Mesenchymal stem cell (in vitro differentiated cells and primary cell): ENCODE data around the gene NME3.

Experiments
- DNase-seq: peaks from one replicate; pipeline ENCODE4 v3.0.0-alpha.2; 2013
- H2AFZ ChIP-seq: one replicate; pipeline ENCODE4 v1.6.1; 2013; ENCODE audit warnings: low read depth, mild to moderate bottlenecking, control low read depth, inconsistent platforms, low read length, moderate library complexity
- H2AK5ac ChIP-seq: 2 replicates; pipeline ENCODE4 v1.6.1; 2013; ENCODE audit warnings: low read length, moderate library complexity, mild to moderate bottlenecking, inconsistent platforms; ENCODE audit not compliant: severe bottlenecking
- H2BK120ac ChIP-seq: one replicate; pipeline ENCODE4 v1.6.1; 2013; ENCODE audit warnings: low read depth, mild to moderate bottlenecking, inconsistent platforms, low read length, moderate library complexity
- H2BK12ac ChIP-seq, 2 experiments: one replicate each; pipeline ENCODE4 v1.6.1; 2013; ENCODE audit warnings: inconsistent platforms in 2 of 2, low read length in 2 of 2, mild to moderate bottlenecking in 2 of 2, moderate library complexity in 2 of 2, control low read depth in 1 of 2
- H2BK15ac ChIP-seq: one replicate; pipeline ENCODE4 v1.6.1; 2013; ENCODE audit warnings: mild to moderate bottlenecking, low read depth, inconsistent platforms; ENCODE audit not compliant: poor library complexity, severe bottlenecking
- H2BK5ac ChIP-seq: 2 replicates; pipeline ENCODE4 v1.6.1; 2013; ENCODE audit warnings: low read depth, mild to moderate bottlenecking, low read length, control low read depth, inconsistent platforms; ENCODE audit not compliant: poor library complexity, severe bottlenecking
- H3K14ac ChIP-seq, 2 experiments: one replicate each; pipeline ENCODE4 v1.6.1; 2013; ENCODE audit warnings: inconsistent platforms in 2 of 2, low read length in 2 of 2, control low read depth in 1 of 2, mild to moderate bottlenecking in 1 of 2, moderate library complexity in 1 of 2
- H3K18ac ChIP-seq, 2 experiments: one replicate each; pipeline ENCODE4 v1.6.1; 2013; ENCODE audit warnings: inconsistent platforms in 2 of 2, low read length in 2 of 2, control low read depth in 1 of 2, low read depth in 1 of 2, mild to moderate bottlenecking in 1 of 2
- H3K23ac ChIP-seq, 2 experiments: one replicate each; pipeline ENCODE4 v1.6.1; 2013; ENCODE audit warnings: inconsistent platforms in 2 of 2, low read length in 2 of 2, mild to moderate bottlenecking in 2 of 2, moderate library complexity in 2 of 2, control low read depth in 1 of 2
- H3K27ac ChIP-seq: 2 replicates; pipeline ENCODE4 v1.5.1; 2013; ENCODE audit warnings: mild to moderate bottlenecking, moderate library complexity, low read length, control low read depth, inconsistent platforms; ENCODE audit not compliant: poor library complexity, severe bottlenecking
- H3K27me3 ChIP-seq, 2 experiments: 2 replicates each; pipeline versions ENCODE4 v1.6.1 to v1.7.0; 2013; ENCODE audit warnings: low read length in 2 of 2, mild to moderate bottlenecking in 2 of 2, moderate library complexity in 2 of 2, control low read depth in 1 of 2, inconsistent platforms in 1 of 2; ENCODE audit not compliant: control insufficient read depth in 1 of 2, insufficient read depth in 1 of 2
- H3K36me3 ChIP-seq, 2 experiments: 2 replicates each; pipeline versions ENCODE4 v1.6.1 to v1.7.0; 2013; ENCODE audit warnings: low read length in 2 of 2, control low read depth in 1 of 2, inconsistent platforms in 1 of 2, low read depth in 1 of 2, mild to moderate bottlenecking in 1 of 2; ENCODE audit not compliant: insufficient read depth in 2 of 2, control insufficient read depth in 1 of 2
- H3K4ac ChIP-seq, 2 experiments: one replicate each; pipeline ENCODE4 v1.6.1; 2013; ENCODE audit warnings: inconsistent platforms in 2 of 2, low read length in 2 of 2, mild to moderate bottlenecking in 2 of 2, moderate library complexity in 2 of 2, control low read depth in 1 of 2, low read depth in 1 of 2
- H3K4me1 ChIP-seq: 2 replicates; pipeline ENCODE4 v1.6.1; 2013; ENCODE audit warnings: low read depth, low read length, control low read depth; ENCODE audit not compliant: control insufficient read depth, insufficient read depth
- H3K4me2 ChIP-seq: 2 replicates; pipeline ENCODE4 v1.6.1; 2013; ENCODE audit warnings: low read length, mild to moderate bottlenecking, inconsistent platforms; ENCODE audit not compliant: poor library complexity, severe bottlenecking
- H3K4me3 ChIP-seq, 2 experiments: 2 replicates each; pipeline versions ENCODE4 v1.5.1 to v1.7.0; 2013; ENCODE audit warnings: low read length in 2 of 2, mild to moderate bottlenecking in 2 of 2, control low read depth in 1 of 2, low read depth in 1 of 2; ENCODE audit not compliant: insufficient read depth in 1 of 2
- H3K79me1 ChIP-seq: replicated peaks from 2 replicates; pipeline ENCODE4 v1.6.1; 2013; ENCODE audit warnings: mild to moderate bottlenecking, control low read depth, low read length, inconsistent platforms; ENCODE audit not compliant: poor library complexity, severe bottlenecking
- H3K9ac ChIP-seq: 2 replicates; pipeline ENCODE4 v1.7.0; 2013; ENCODE audit warnings: mild to moderate bottlenecking, low read length, moderate library complexity
- H3K9me3 ChIP-seq: 2 replicates; pipeline ENCODE4 v1.7.0; 2013; ENCODE audit warnings: mild to moderate bottlenecking, low read length; ENCODE audit not compliant: control insufficient read depth
- H4K8ac ChIP-seq: one replicate; pipeline ENCODE4 v1.6.1; 2013; ENCODE audit warnings: inconsistent platforms, mild to moderate bottlenecking, low read length, moderate library complexity
- H4K91ac ChIP-seq: one replicate; pipeline ENCODE4 v1.6.1; 2013; ENCODE audit warnings: mild to moderate bottlenecking, low read length, inconsistent platforms
- WGBS: methylation state at CpG from one replicate; pipeline ENCODE4 v1.1.7; 2013; ENCODE audit warnings: mixed read lengths; 5-methylcytosine and 5-hydroxymethylcytosine counted together

Gene NME3

DNA sequence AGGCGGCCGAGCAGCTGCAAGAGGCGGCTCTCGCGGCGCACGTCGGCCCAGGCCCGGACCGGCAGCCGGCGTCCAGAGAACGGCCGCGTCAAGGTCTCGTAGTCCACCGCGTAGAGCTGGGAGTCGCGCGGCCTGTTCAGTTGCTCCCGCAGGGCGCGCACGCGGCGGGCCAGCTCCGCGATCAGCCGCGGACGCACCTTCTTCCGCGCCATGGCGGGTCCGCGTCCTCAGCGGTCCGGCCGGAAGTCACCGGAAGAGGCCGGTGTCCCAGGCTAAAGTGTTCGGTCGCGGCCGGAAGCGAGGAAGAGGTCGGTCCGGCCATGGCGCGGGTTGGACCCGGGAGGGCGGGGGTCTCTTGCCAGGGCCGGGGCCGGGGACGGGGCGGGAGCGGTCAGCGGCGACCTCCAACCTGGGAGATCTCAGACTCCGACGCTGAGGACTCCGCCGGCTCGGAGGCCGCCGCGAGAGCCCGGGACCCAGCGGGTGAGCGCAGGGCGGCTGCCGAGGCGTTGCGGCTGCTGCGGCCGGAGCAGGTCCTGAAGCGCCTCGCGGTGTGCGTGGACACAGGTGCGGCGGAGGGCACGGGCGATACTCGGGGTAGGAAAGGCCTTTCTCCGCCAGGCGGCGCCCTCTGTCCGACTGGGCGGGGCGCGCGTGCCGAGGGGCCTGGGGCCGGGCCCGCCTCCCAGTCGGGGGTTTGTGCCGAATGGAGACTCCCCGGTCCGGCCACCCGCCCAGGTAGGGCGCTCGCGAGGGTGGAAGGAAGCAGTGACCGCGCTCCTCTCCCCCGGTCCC lies 1.8 kb upstream of the NME3 start, which contains the start of gene MRPS34:
MRPS34 (minus strand) TSS at position 227 of the 795 bp plus-strand sequence; CDS start at position 212, 15 bp downstream.
- peak within 1 kb of the TSS; percentile 87 to 92 for H3K4me3 ChIP-seq
- H3K4ac ChIP-seq = peak within 1 kb of the TSS; percentile 79 to 95
- DNase-seq = peak; percentile 85
- peak within 1 kb of the TSS; percentile 64 for H3K27ac ChIP-seq
- peaks cover 26% of the 10 kb centered on the region for H3K79me1 ChIP-seq
- peak within 1 kb of the TSS; percentile 66 for H2BK5ac ChIP-seq
- peak within 1 kb of the TSS; percentile 87 for H3K9ac ChIP-seq
- peak within 1 kb of the TSS; percentile 97 for H4K8ac ChIP-seq
- H3K23ac ChIP-seq = peak within 1 kb of the TSS in 1 of 2 experiments; percentile 99
- WGBS = 1% methylated on average over 66 of the region's 108 CpGs
- peak within 1 kb of the TSS; percentile 63 for H2BK15ac ChIP-seq
- peak within 1 kb of the TSS; percentile 84 for H2AFZ ChIP-seq
- H2AK5ac ChIP-seq = no peak within 1 kb of the TSS
- H3K4me2 ChIP-seq = peak within 1 kb of the TSS; percentile 96
- peak within 1 kb of the TSS; percentile 71 for H2BK120ac ChIP-seq
- peak within 1 kb of the TSS; percentile 97 for H4K91ac ChIP-seq
- H3K14ac ChIP-seq = peak within 1 kb of the TSS in 1 of 2 experiments; percentile 99
- H3K27me3 ChIP-seq = no peaks in the 10 kb centered on the region
- H3K9me3 ChIP-seq = no peaks in the 10 kb centered on the region
- peak within 1 kb of the TSS; percentile 94 to 98 for H3K18ac ChIP-seq
- H3K4me1 ChIP-seq = peaks cover 55% of the 10 kb centered on the region
- H2BK12ac ChIP-seq = peak within 1 kb of the TSS in 1 of 2 experiments; percentile 39
- H3K36me3 ChIP-seq = peaks cover 40 to 63% of the 10 kb centered on the region in 2 experiments

DNA sequence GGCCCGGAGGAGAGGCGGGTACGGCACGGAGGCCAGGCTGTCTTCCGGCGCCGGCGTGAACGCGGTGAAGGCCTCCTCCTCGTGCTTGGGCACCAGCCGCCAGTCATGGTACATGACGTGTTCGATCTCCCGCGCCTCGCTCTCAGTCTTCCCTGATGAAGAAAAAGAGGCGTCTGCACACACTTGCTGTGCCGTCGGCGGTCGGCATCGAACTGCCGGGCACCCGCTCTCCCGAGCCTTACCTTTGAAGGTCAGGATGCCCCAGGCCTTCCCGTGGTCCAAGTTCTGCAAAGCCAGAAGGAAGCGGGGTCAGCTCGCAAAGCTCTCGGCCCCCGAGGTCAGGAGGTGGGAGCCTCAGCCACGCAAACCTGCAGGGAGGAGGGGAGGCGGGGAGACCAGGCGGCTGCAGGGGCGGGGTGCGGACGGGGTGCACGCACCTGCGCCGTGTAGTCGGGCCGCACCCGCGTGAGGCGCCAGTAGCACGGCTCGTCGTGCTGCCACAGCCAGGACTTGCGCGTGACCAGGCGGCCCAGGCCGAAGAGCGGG lies 1.1 kb upstream of the NME3 start, which contains the start of gene EME2:
EME2 (plus strand) TSS at position 449 of the 546 bp plus-strand sequence. CDS start 418 bp downstream, outside the sequence.
- Histone ChIP-seq H2BK5ac (peak within 1 kb of the TSS; percentile 66), H3K36me3 (peaks cover 40 to 63% of the 10 kb centered on the region in 2 experiments), H3K9ac (peak within 1 kb of the TSS; percentile 87), H3K23ac (peak within 1 kb of the TSS in 1 of 2 experiments; percentile 99), H3K9me3 (no peaks in the 10 kb centered on the region), H3K4ac (peak within 1 kb of the TSS; percentile 79 to 95), H4K8ac (peak within 1 kb of the TSS; percentile 97), H3K4me2 (peak within 1 kb of the TSS; percentile 96), H2AK5ac (no peak within 1 kb of the TSS), H3K27ac (peak within 1 kb of the TSS; percentile 64), H3K4me1 (peaks cover 49% of the 10 kb centered on the region), H2AFZ (peak within 1 kb of the TSS; percentile 84), H4K91ac (peak within 1 kb of the TSS; percentile 97), H3K14ac (peak within 1 kb of the TSS in 1 of 2 experiments; percentile 99), H2BK12ac (peak within 1 kb of the TSS in 1 of 2 experiments; percentile 39), H3K4me3 (peak within 1 kb of the TSS; percentile 87 to 92), H3K18ac (peak within 1 kb of the TSS; percentile 94 to 98), H3K27me3 (no peaks in the 10 kb centered on the region), H2BK15ac (peak within 1 kb of the TSS; percentile 63), H3K79me1 (peaks cover 28% of the 10 kb centered on the region), H2BK120ac (peak within 1 kb of the TSS; percentile 71)
- DNase-seq = peak; percentile 56
- WGBS = 1% methylated on average over 52 of the region's 53 CpGs

DNA sequence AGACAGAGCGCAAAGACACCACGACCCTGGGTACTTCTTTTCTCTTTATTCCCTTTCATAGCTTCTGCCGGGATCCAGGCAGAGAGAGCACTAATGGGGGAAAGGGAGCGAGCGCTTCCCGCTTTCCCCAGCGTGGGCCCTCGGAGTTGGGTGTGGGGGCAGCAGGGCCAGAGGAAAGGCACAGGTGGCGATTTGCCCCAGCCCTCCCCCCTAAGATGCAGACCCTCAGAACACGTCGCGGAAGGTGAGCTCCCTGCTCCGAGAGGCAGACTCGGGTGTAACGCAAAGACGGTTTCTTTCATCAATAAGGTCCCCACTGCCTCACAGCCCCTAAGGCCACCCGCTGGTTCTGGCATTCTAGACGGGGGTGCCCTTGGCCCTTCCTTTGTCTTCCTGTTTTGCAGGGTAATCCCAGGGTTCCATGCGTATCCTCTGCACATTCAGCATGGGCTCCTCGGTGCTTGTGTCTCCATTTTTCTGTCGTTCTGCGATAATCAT lies 570 bp upstream of the NME3 start:
- Histone ChIP-seq H2BK15ac (no peak overlapping the region), H3K4me3 (peak overlapping the region; percentile 87 to 92), H3K27me3 (no peaks in the 10 kb centered on the region), H2BK12ac (no peak overlapping the region), H3K4me1 (peaks cover 45% of the 10 kb centered on the region), H2BK5ac (no peak overlapping the region), H2AK5ac (no peak overlapping the region), H3K4ac (peak overlapping the region; percentile 67 to 87), H2AFZ (no peak overlapping the region), H3K79me1 (peaks cover 26% of the 10 kb centered on the region), H3K4me2 (peak overlapping the region; percentile 55), H3K9me3 (no peaks in the 10 kb centered on the region), H4K91ac (no peak overlapping the region), H3K36me3 (peaks cover 40 to 63% of the 10 kb centered on the region in 2 experiments), H3K14ac (no peak overlapping the region), H3K18ac (no peak overlapping the region), H3K27ac (peak overlapping the region; percentile 64), H3K9ac (peak overlapping the region; percentile 87), H2BK120ac (no peak overlapping the region), H4K8ac (peak overlapping the region; percentile 45), H3K23ac (no peak overlapping the region)
- DNase-seq = peak; percentile 33
- 9% methylated on average over 20 of the region's 22 CpGs for WGBS
